ENCODE results near the gene TMED9. TPM values are rescaled to one million over a fixed set of nuclear protein-coding genes. Genes with fewer than 3 reads are reported as not detected.

TMED9 gene
- total and polyA plus RNA-seq, 3 donors from 2014 or later = 122 to 140 (median 128) TPM

- no peak for DNase-seq
- Histone ChIP-seq H3K4me1 (peaks cover 33% of the 10 kb centered on the region), H3K36me3 (ENCODE audit: low read depth, missing control alignments) (no peaks in the 10 kb centered on the region), H3K4me3 (no peak overlapping the region), H3K9me3 (no peaks in the 10 kb centered on the region), H3K27me3 (no peaks in the 10 kb centered on the region), H3K27ac (no peak overlapping the region)
- TF ChIP-seq POLR2A (IDR thresholded peaks at IDR 0.05) (no peak), CTCF (IDR thresholded peaks at IDR 0.05) (no peak)
- intact Hi-C loops (cut with DNase I; ENCODE audit: low total_unique reads) = no loop called here
- WGBS, 2 donors = 66 to 79% methylated on average over 4 of the region's 4 CpGs
Measured at GRCh38 chr5:177602458-177602830, 10.4 kb downstream of the TMED9 start.

GRCh38 chr5:177603631-177604030, 11.6 kb downstream of the TMED9 start:
- 47 to 65% methylated on average over 4 to 8 of the region's 8 CpGs for WGBS, 2 donors
- H3K27ac ChIP-seq = no peak overlapping the region
- no peak for DNase-seq
- no peaks in the 10 kb centered on the region for H3K27me3 ChIP-seq
- peaks cover 37% of the 10 kb centered on the region for H3K4me1 ChIP-seq
- TF ChIP-seq CTCF (IDR thresholded peaks at IDR 0.05) (no peak), POLR2A (IDR thresholded peaks at IDR 0.05) (no peak)
- peak overlapping the region in 1 of 2 donors; percentile 37 for H3K4me3 ChIP-seq
- intact Hi-C loops (cut with DNase I; ENCODE audit: low total_unique reads) = no loop called here
- H3K36me3 ChIP-seq (ENCODE audit: low read depth, missing control alignments) = no peaks in the 10 kb centered on the region
- H3K9me3 ChIP-seq = no peaks in the 10 kb centered on the region

- Histone ChIP-seq H3K9me3 (no peaks in the 10 kb centered on the region), H3K36me3 (ENCODE audit: low read depth, missing control alignments) (no peaks in the 10 kb centered on the region), H3K4me1 (peaks cover 34% of the 10 kb centered on the region), H3K27me3 (no peaks in the 10 kb centered on the region), H3K4me3 (peak overlapping the region in 1 of 2 donors; percentile 37), H3K27ac (no peak overlapping the region)
- DNase-seq = peak; percentile 48
- TF ChIP-seq POLR2A (IDR thresholded peaks at IDR 0.05) (no peak), CTCF (IDR thresholded peaks at IDR 0.05) (no peak)
- 63 to 65% methylated on average over 15 to 27 of the region's 27 CpGs for WGBS, 2 donors
- intact Hi-C loops (cut with DNase I; ENCODE audit: low total_unique reads) = no loop called here
Measured at GRCh38 chr5:177604116-177604521, 12.1 kb downstream of the TMED9 start.

- Histone ChIP-seq H3K36me3 (ENCODE audit: low read depth, missing control alignments) (no peaks in the 10 kb centered on the region), H3K4me1 (peaks cover 33% of the 10 kb centered on the region), H3K27ac (no peak overlapping the region), H3K4me3 (peak overlapping the region in 1 of 2 donors; percentile 37), H3K9me3 (no peaks in the 10 kb centered on the region), H3K27me3 (no peaks in the 10 kb centered on the region)
- intact Hi-C loops (cut with DNase I; ENCODE audit: low total_unique reads) = no loop called here
- DNase-seq = no peak
- no peak for TF ChIP-seq CTCF (IDR thresholded peaks at IDR 0.05)
- TF ChIP-seq POLR2A (IDR thresholded peaks at IDR 0.05) = no peak
- 21 to 69% methylated on average over 5 of the region's 5 CpGs for WGBS, 2 donors
Measured at GRCh38 chr5:177604656-177605055, 12.7 kb downstream of the TMED9 start.

GRCh38 chr5:177605078-177605477, 13.1 kb downstream of the TMED9 start:
- H3K36me3 ChIP-seq (ENCODE audit: low read depth, missing control alignments) = no peaks in the 10 kb centered on the region
- no peak overlapping the region for H3K27ac ChIP-seq
- no peaks in the 10 kb centered on the region for H3K9me3 ChIP-seq
- 82 to 88% methylated on average over 5 of the region's 5 CpGs for WGBS, 2 donors
- no peak for TF ChIP-seq CTCF (IDR thresholded peaks at IDR 0.05)
- no peak for TF ChIP-seq POLR2A (IDR thresholded peaks at IDR 0.05)
- no peak for DNase-seq
- H3K4me1 ChIP-seq = peaks cover 37% of the 10 kb centered on the region
- H3K27me3 ChIP-seq = no peaks in the 10 kb centered on the region
- no peak overlapping the region for H3K4me3 ChIP-seq
- intact Hi-C loops (cut with DNase I; ENCODE audit: low total_unique reads) = no loop called here

Measured in testis (tissue), 3 donors.